MCF 10A (cell line): ENCODE measurements around the gene PKNOX2. TPM values are rescaled to one million over a fixed set of nuclear protein-coding genes. Genes with fewer than 3 reads are reported as not detected.

ENCODE experiments used
- BruUV-seq: library from RNA; stranded (reverse); fragments of 400-500 nt; replicated peaks from 2 replicates; lab custom pipeline; 2021; lab: Mats Ljungman, UMichigan
- CTCF ChIA-PET: fragments of 300-600 bp; sonication (Branson Sonifier 250); formaldehyde crosslinking; extraction: SDS; loops from one replicate; lab custom pipeline; 2021; ENCODE audit warnings: antibody characterized with exemption, inconsistent platforms; lab: Yijun Ruan, JAX
- POLR2A ChIA-PET: fragments of 300-600, 350-650 bp; sonication (Branson Sonifier 250); formaldehyde crosslinking; extraction: SDS; loops from one replicate; lab custom pipeline; 2020; ENCODE audit warnings: antibody characterized with exemption, inconsistent platforms; lab: Yijun Ruan, JAX
- DNase-seq: peaks from one replicate; pipeline ENCODE4 v3.0.0-alpha.2; 2018; ENCODE audit not compliant: unreplicated experiment
- H3K27ac Mint-ChIP-seq: one replicate; pipeline ENCODE4 v1.8.0; 2022; ENCODE audit warnings: mild to moderate bottlenecking, low read depth, mixed read lengths; ENCODE audit not compliant: unreplicated experiment
- H3K27me3 Mint-ChIP-seq: one replicate; pipeline ENCODE4 v1.8.0; 2022; ENCODE audit warnings: mixed read lengths; ENCODE audit not compliant: insufficient read depth, unreplicated experiment
- H3K36me3 Mint-ChIP-seq: one replicate; pipeline ENCODE4 v1.8.0; 2022; ENCODE audit warnings: mild to moderate bottlenecking, moderate library complexity, mixed read lengths; ENCODE audit not compliant: insufficient read depth, unreplicated experiment
- H3K4me1 Mint-ChIP-seq: one replicate; pipeline ENCODE4 v1.8.0; 2022; ENCODE audit warnings: mixed read lengths; ENCODE audit not compliant: insufficient read depth, unreplicated experiment
- H3K4me3 Mint-ChIP-seq: one replicate; pipeline ENCODE4 v1.8.0; 2022; ENCODE audit warnings: mild to moderate bottlenecking, moderate library complexity, mixed read lengths; ENCODE audit not compliant: unreplicated experiment
- H3K9me3 Mint-ChIP-seq: one replicate; pipeline ENCODE4 v1.8.0; 2022; ENCODE audit warnings: mixed read lengths; ENCODE audit not compliant: unreplicated experiment
- intact Hi-C: fragments of 100-400 bp; cut with micrococcal nuclease; formaldehyde crosslinking; loops from 2 replicates; pipeline ENCODE4 v1.14.1; 2022
- total RNA-seq: library from RNA; stranded (reverse); gene quantifications from 2 replicates; pipeline ENCODE4 v1.2.3, GENCODE V29; 2022
- TF ChIP-seq, protein P1 (sequence below): fragments of 200-600 bp; IDR thresholded peaks from one replicate; pipeline ENCODE4 v1.8.0; 2022; ENCODE audit warnings: antibody characterized with exemption, mild to moderate bottlenecking; ENCODE audit not compliant: unreplicated experiment

Gene PKNOX2
- total RNA-seq, 1 experiment from 2014 or later, result not detected

DNA sequence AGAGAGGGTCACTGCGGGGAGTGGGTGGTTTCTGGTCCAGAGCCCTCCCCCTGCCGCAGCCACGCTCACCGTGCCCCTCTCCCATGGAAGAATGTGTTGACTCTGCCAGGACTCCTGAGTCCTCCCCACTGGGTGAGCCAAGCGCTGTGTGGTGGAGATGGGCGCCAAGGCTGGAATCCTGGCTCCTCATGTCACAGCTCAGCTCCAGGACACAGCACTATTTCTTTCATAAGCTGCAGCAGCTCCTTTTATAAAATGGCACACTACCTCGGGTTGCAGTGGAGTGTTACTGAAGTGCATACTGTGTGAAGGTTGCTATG is 247.6 kb downstream of the PKNOX2 start:
- Mint-ChIP-seq H3K27ac (no peak overlapping the region), H3K36me3 (no peaks in the 10 kb centered on the region), H3K9me3 (no peaks in the 10 kb centered on the region), H3K27me3 (peaks cover 40% of the 10 kb centered on the region), H3K4me1 (no peaks in the 10 kb centered on the region), H3K4me3 (no peak overlapping the region)
- no TSS peak for BruUV-seq
- ChIA-PET POLR2A (no interaction called here), CTCF (interaction anchor here (0.6 to 3.5 kb wide), 5 partner anchors 11 to 1792 kb away, joined by 3 to 29 read pairs (median 3); no protein-coding TSS in a partner anchor)
- intact Hi-C loops, result no loop called here
- TF ChIP-seq, protein P1, sequence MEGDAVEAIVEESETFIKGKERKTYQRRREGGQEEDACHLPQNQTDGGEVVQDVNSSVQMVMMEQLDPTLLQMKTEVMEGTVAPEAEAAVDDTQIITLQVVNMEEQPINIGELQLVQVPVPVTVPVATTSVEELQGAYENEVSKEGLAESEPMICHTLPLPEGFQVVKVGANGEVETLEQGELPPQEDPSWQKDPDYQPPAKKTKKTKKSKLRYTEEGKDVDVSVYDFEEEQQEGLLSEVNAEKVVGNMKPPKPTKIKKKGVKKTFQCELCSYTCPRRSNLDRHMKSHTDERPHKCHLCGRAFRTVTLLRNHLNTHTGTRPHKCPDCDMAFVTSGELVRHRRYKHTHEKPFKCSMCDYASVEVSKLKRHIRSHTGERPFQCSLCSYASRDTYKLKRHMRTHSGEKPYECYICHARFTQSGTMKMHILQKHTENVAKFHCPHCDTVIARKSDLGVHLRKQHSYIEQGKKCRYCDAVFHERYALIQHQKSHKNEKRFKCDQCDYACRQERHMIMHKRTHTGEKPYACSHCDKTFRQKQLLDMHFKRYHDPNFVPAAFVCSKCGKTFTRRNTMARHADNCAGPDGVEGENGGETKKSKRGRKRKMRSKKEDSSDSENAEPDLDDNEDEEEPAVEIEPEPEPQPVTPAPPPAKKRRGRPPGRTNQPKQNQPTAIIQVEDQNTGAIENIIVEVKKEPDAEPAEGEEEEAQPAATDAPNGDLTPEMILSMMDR, result no peak
- DNase-seq, result no peak

DNA sequence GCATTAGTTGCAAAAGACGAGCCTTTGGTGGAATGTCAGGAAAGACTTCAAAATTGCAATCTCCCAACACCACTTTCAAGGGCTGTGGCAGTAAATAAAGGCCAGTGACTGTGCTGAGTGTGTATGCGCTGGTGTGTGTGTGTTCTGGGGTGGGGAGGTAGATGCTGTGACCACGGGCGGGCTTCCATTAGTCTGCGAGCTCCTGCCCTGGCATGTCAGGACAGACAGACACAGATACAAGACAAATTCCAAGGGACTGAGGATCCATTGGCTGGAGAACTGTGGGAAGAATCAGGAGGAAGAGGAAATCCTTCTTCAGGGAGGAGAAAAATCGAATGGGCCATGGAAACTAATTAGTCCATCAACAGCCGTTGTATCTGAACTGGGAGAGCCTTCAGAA is 248.0 kb downstream of the PKNOX2 start:
- POLR2A ChIA-PET, result no interaction called here
- no TSS peak for BruUV-seq

DNA sequence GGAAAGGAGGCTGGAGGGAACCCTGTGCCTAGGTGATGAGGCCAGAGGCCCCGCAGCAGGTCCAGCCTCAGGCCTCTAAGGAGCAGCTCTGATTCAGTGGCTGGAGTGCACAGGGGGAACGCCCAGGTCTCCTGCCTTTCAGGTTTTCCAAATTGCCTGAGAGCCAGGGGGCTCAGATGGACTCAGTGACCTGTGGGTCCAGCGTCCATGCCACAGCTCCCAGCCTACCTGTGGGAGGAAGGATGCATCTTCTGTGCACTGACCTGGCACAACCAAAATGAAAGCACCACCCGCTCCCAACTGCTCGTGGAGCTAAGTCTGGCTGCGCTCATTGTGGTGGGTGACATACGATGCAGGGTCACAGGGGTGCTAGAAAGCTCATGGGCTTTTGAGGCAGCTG is 248.7 kb downstream of the PKNOX2 start:
- Mint-ChIP-seq H3K36me3 (no peaks in the 10 kb centered on the region), H3K9me3 (no peaks in the 10 kb centered on the region), H3K4me3 (no peak overlapping the region), H3K4me1 (no peaks in the 10 kb centered on the region), H3K27ac (no peak overlapping the region), H3K27me3 (peaks cover 31% of the 10 kb centered on the region)
- ChIA-PET CTCF (interaction anchor here (0.6 to 3.5 kb wide), 11 partner anchors 8 to 1114 kb away, joined by 3 to 29 read pairs (median 5); no protein-coding TSS in a partner anchor), POLR2A (no interaction called here)
- DNase-seq, result no peak
- no TSS peak for BruUV-seq
- intact Hi-C loops, result no loop called here
- TF ChIP-seq, protein P1, result no peak

More for the DNA sequence above, 248.0 kb downstream of the PKNOX2 start:
- Mint-ChIP-seq H3K27me3 (peaks cover 38% of the 10 kb centered on the region), H3K27ac (no peak overlapping the region), H3K4me1 (no peaks in the 10 kb centered on the region), H3K4me3 (no peak overlapping the region), H3K36me3 (no peaks in the 10 kb centered on the region), H3K9me3 (no peaks in the 10 kb centered on the region)
- CTCF ChIA-PET, result interaction anchor here (0.6 to 3.5 kb wide), 7 partner anchors 8 to 693 kb away, joined by 3 to 29 read pairs (median 4); no protein-coding TSS in a partner anchor
- TF ChIP-seq, protein P1, result no peak
- no peak for DNase-seq
- intact Hi-C loops, result no loop called here

DNA sequence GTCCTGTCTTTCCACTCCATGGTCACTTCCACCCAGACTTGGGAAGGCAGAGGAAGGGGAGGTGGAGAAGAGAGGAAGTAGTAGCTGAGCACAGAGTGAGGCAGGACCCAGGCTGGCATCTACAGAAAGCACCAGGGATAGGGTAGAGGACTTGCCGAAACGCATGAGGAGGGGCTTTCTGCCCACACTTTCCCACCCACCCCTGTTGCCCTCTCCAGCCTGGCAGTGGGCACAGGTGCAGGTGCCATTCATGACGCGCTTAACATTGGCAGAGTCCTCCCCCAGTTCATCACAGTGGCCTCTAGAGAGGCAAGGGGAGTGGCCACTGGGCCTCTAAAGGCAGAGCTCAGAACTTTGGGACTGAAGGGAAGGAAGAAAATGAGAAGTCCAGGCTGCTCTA is 249.6 kb downstream of the PKNOX2 start:
- TF ChIP-seq, protein P1, result no peak
- no peaks in the 10 kb centered on the region for H3K36me3 Mint-ChIP-seq
- CTCF ChIA-PET, result interaction anchor here (0.7 to 3.5 kb wide), 8 partner anchors 9 to 273 kb away, joined by 3 to 29 read pairs (median 10); no protein-coding TSS in a partner anchor
- POLR2A ChIA-PET, result no interaction called here
- H3K27me3 Mint-ChIP-seq, result peaks cover 25% of the 10 kb centered on the region
- no peak overlapping the region for H3K27ac Mint-ChIP-seq
- H3K9me3 Mint-ChIP-seq, result no peaks in the 10 kb centered on the region
- H3K4me3 Mint-ChIP-seq, result no peak overlapping the region
- intact Hi-C loops, result no loop called here
- H3K4me1 Mint-ChIP-seq, result no peaks in the 10 kb centered on the region
- no TSS peak for BruUV-seq
- DNase-seq, result no peak
